Fibroblast of the aortic adventitia (primary cell): ENCODE measurements around the gene DDX52. TPM values are rescaled to one million over a fixed set of nuclear protein-coding genes. Genes with fewer than 3 reads are reported as not detected.

Source experiments
- DNase-seq: peaks from one replicate; pipeline ENCODE4 v3.0.0-alpha.2; 2010; ENCODE audit warnings: low read depth
- H3K4me3 ChIP-seq: 2 replicates; pipeline ENCODE4 v1.5.1; 2011; ENCODE audit warnings: low read depth, mild to moderate bottlenecking, control low read depth, low read length, moderate library complexity
- total RNA-seq: library from RNA; depleted of rRNA; stranded (reverse); fragments of >200 nt; gene quantifications from 2 replicates; pipeline ENCODE4 v1.2.3, GENCODE V29; 2012; ENCODE audit warnings: low replicate concordance
- TF ChIP-seq, protein P1 (sequence below): IDR thresholded peaks from 2 replicates; pipeline ENCODE4 v1.5.1; 2011; ENCODE audit warnings: mild to moderate bottlenecking, low read length, control low read depth, inconsistent platforms; ENCODE audit not compliant: insufficient read depth

The DDX52 gene
- total RNA-seq, 1 donor = 29.9 TPM

DNA sequence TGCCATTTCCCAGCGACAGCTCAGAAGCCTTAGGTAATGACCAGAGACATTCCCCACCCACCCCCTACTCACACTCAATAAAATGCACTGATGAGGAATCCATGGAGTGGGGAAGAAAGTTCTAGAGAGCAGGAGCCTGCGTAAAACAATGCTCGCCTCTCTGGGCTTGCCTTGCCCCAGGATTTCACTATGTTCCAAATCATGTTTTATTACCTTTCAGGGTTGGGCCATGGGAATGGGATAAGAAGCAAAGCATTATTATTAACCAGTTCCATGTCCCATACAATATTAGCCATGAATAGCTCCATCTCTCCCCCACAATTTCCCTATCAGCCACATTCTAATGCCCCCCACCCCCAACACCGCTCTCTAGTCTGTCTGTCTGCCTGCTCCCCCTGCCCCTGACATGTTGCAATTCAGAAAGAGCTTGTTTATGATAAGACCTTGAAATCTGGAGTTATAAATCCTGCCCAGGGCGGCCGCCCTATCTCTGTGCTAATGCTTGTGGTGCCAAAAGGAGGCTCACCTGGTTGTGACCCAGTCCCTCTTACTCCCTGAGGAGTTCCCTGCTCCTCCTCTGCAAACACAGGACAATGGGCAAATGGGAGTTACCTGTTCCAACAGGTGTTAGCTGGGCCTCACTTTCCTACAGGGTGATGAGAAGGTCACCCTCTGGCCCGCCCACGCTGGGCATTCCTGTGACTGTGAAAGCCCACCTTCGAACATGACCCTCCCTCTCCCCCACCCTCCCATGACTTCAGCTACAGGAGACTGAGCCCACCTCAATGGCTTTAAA lies 28.0 kb upstream of the DDX52 start:
- TF ChIP-seq, protein P1, sequence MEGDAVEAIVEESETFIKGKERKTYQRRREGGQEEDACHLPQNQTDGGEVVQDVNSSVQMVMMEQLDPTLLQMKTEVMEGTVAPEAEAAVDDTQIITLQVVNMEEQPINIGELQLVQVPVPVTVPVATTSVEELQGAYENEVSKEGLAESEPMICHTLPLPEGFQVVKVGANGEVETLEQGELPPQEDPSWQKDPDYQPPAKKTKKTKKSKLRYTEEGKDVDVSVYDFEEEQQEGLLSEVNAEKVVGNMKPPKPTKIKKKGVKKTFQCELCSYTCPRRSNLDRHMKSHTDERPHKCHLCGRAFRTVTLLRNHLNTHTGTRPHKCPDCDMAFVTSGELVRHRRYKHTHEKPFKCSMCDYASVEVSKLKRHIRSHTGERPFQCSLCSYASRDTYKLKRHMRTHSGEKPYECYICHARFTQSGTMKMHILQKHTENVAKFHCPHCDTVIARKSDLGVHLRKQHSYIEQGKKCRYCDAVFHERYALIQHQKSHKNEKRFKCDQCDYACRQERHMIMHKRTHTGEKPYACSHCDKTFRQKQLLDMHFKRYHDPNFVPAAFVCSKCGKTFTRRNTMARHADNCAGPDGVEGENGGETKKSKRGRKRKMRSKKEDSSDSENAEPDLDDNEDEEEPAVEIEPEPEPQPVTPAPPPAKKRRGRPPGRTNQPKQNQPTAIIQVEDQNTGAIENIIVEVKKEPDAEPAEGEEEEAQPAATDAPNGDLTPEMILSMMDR = no peak
- DNase-seq = no peak
- no peak overlapping the region for H3K4me3 ChIP-seq

DNA sequence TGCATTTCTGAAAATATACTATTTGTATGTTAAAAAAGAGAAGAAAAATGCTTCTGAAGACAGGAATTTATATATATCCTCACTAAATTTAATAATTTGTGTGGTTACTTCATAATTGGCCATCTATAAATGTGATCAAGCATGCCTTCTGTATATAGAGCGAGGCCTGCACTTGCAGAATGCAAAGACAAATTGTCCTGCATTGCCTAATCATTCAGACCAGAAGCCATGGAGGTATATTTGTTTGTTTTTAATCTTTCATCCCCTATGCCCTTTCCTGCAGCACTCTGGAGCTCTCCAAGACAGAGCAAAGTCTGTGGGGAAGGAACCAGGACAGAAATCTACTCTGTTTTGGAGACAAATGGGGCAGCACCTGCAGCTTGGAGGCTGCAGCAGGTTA lies 23.8 kb upstream of the DDX52 start:
- no peak overlapping the region for H3K4me3 ChIP-seq
- DNase-seq = no peak
- TF ChIP-seq, protein P1 = no peak

- TF ChIP-seq, protein P1 = no peak
- DNase-seq = no peak
- no peak overlapping the region for H3K4me3 ChIP-seq
Measured at GRCh38 chr17:37664214-37664613, 21.0 kb upstream of the DDX52 start.

- no peak for DNase-seq
- TF ChIP-seq, protein P1 = no peak
- H3K4me3 ChIP-seq = no peak overlapping the region
Measured at GRCh38 chr17:37662353-37662752, 19.1 kb upstream of the DDX52 start.

- no peak overlapping the region for H3K4me3 ChIP-seq
- DNase-seq = no peak
- TF ChIP-seq, protein P1 = no peak
Measured at GRCh38 chr17:37661400-37662014, 18.3 kb upstream of the DDX52 start.

DNA sequence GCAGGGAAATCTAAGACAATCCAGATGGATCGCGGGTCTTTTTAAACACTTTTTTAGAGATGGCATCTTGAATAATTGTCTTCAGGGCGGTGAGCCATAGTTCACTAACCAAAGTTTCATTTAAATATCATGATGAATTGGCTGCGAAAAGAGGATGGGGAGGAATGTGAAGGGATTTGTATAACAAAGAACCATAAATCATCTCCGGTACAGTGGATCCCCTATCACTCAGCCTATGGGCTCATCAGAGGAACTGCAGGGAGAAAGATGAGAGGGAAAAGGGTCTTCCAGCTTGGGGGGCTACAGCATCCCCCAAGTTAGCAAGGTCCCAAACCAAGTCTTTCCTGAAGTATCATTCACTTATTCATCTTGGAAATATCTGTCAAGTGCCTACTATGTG lies 16.7 kb upstream of the DDX52 start:
- DNase-seq = no peak
- TF ChIP-seq, protein P1 = no peak
- no peak overlapping the region for H3K4me3 ChIP-seq

- H3K4me3 ChIP-seq = no peak overlapping the region
- no peak for DNase-seq
- TF ChIP-seq, protein P1 = no peak
Measured at GRCh38 chr17:37657202-37657601, 14.0 kb upstream of the DDX52 start.
